ENCODE results near the gene PER2. TPM values are rescaled to one million over a fixed set of nuclear protein-coding genes. Genes with fewer than 3 reads are reported as not detected.

PER2 gene
- total and polyA plus RNA-seq, 2 of the 4 experiments (the other 2 are of a cell fraction): 1.7 to 3.2 TPM

GRCh38 chr2:238295144-238296112 lies 7.0 kb upstream of the PER2 start:
- no peak for DNase-seq
- 49% methylated on average over 3 of the region's 21 CpGs; no CpG with 5 or more reads in 1 of the 2 experiments for WGBS, 2 experiments (ENCODE audit: extremely low coverage in 2 of 2, insufficient read length in 1 of 2)

More at GRCh38 chr2:238295144-238296112, 7.0 kb upstream of the PER2 start:
- H2AFZ ChIP-seq (replicated peaks; ENCODE audit: low read length, poor library complexity): no peak overlapping the region
- intact Hi-C loops (cut with micrococcal nuclease): no loop called here
- H4K91ac ChIP-seq (ENCODE audit: insufficient read depth, low read depth, low read length): no peak overlapping the region
- no peaks in the 10 kb centered on the region for H3K36me3 ChIP-seq (ENCODE audit: control insufficient read depth, insufficient read depth, low read length)
- no peaks in the 10 kb centered on the region for H3K79me1 ChIP-seq (ENCODE audit: low read depth in 1 of 2, low read length in 2 of 2)
- no peak overlapping the region for H3K4me2 ChIP-seq (ENCODE audit: low read depth, low read length)
- no peaks in the 10 kb centered on the region for H3K4me1 ChIP-seq (ENCODE audit: control insufficient read depth, insufficient read depth, low read length)
- H4K5ac ChIP-seq (ENCODE audit: low read depth, low read length): no peak overlapping the region
- in situ Hi-C loops (cut with MboI; ENCODE audit: low sequenced_read_pairs): no loop called here
- H3K23ac ChIP-seq (ENCODE audit: low read depth, low read length): no peak overlapping the region
- no peak overlapping the region for H3K9ac ChIP-seq (ENCODE audit: low read depth, low read length)
- no peak overlapping the region for H2BK120ac ChIP-seq (ENCODE audit: low read depth, low read length)
- no peak overlapping the region for H3K27ac ChIP-seq (ENCODE audit: insufficient read depth, low read length)
- H2AK5ac ChIP-seq (ENCODE audit: low read depth, low read length): no peak overlapping the region
- peak overlapping the region; percentile 16 for H2AK9ac ChIP-seq (replicated peaks; ENCODE audit: low read depth, low read length, poor library complexity)
- dilution Hi-C loops (cut with HindIII; ENCODE audit: low sequenced_read_pairs, unreplicated experiment): no loop called here
- no peak overlapping the region for H2BK20ac ChIP-seq (ENCODE audit: low read depth, low read length)
- H3K4me3 ChIP-seq (ENCODE audit: insufficient read depth, low read depth, low read length): no peak overlapping the region
- H4K8ac ChIP-seq (ENCODE audit: low read depth in 2 of 2, low read length in 2 of 2): no peak overlapping the region
- no peak overlapping the region for H2BK5ac ChIP-seq (ENCODE audit: low read depth, low read length, poor library complexity, severe bottlenecking)
- ChIA-PET POLR2A (ENCODE audit: unreplicated experiment) (no interaction called here), CTCF (no interaction called here)
- H3K14ac ChIP-seq (replicated peaks; ENCODE audit: low read depth, low read length): no peak overlapping the region
- H3K18ac ChIP-seq (ENCODE audit: low read depth, low read length): no peak overlapping the region
- H3K9me1 ChIP-seq (ENCODE audit: insufficient read depth, low read length): no peaks in the 10 kb centered on the region
- no TSS peak for BruUV-seq (replicated peaks)
- no peak for ATAC-seq (ENCODE audit: low read depth)
- H3K4ac ChIP-seq (ENCODE audit: low read depth, low read length): no peak overlapping the region
- H3K9me3 ChIP-seq (ENCODE audit: control insufficient read depth, insufficient read depth, low read length): no peaks in the 10 kb centered on the region
- H2BK15ac ChIP-seq (ENCODE audit: low read depth, low read length): no peak overlapping the region
- H3K27me3 ChIP-seq (ENCODE audit: control insufficient read depth, insufficient read depth, low read length): peaks cover 44% of the 10 kb centered on the region
- H3K56ac ChIP-seq (ENCODE audit: extremely low read depth, insufficient read depth, low read length): no peak overlapping the region
- H4K20me1 ChIP-seq (ENCODE audit: insufficient read depth, low read length): no peaks in the 10 kb centered on the region
- TF ChIP-seq POLR2A (IDR thresholded peaks at IDR 0.05; ENCODE audit: low read depth, low read length): no peak
- no peak for TF ChIP-seq SMC3 (IDR thresholded peaks at IDR 0.05; ENCODE audit: low read depth, low read length)
- TF ChIP-seq MAZ (IDR thresholded peaks at IDR 0.05; ENCODE audit: borderline replicate concordance, low read depth, low read length): no peak
- TF ChIP-seq CHD1 (IDR thresholded peaks at IDR 0.05; ENCODE audit: low read depth, low read length): no peak
- TF ChIP-seq USF2 (IDR thresholded peaks at IDR 0.05; ENCODE audit: low read depth, low read length): no peak
- no peak for TF ChIP-seq RAD21 (IDR thresholded peaks at IDR 0.05; ENCODE audit: low read length)
- no peak for TF ChIP-seq CEBPB (IDR thresholded peaks at IDR 0.05; ENCODE audit: low read depth, low read length)
- no peak for TF ChIP-seq RFX5 (IDR thresholded peaks at IDR 0.05; ENCODE audit: low read depth, low read length)
- no peak for TF ChIP-seq NFE2L2 (IDR thresholded peaks at IDR 0.05; ENCODE audit: low read depth, low read length)
- no peak for TF ChIP-seq CTCF (conservative IDR thresholded peaks at IDR 0.05; ENCODE audit: low read depth, low read length)
- no peak for TF ChIP-seq FOS (IDR thresholded peaks at IDR 0.05; ENCODE audit: low read depth, low read length)
- TF ChIP-seq RCOR1 (IDR thresholded peaks at IDR 0.05; ENCODE audit: insufficient replicate concordance, low read length): no peak

All from IMR-90 (cell line).